ENCODE measurements around the gene NUTM2F.
"Not testable (repeated sequence)": the region's sequence is repeated elsewhere in the genome, so short reads cannot be mapped to it uniquely, and the experiment has no call there.

The NUTM2F gene

DNA sequence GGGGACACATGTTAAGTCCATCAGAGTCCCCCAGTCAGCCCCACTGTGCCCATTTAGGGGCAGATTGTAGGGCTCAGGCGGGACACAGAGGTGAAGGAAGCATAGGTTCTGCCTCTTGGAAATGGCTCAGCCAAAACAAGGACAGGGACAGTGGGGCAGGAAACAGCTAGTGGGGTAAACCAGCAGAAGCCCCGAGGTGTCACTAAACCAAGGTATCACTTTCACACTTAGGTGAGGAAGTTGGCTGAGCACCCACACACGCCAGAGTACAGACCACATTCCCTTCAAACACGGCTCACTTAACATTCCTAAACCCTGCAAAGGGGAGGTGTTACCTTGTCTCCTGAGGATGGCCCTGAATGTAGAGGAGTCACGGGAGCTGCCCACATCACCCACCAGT is 12.2 kb downstream of the NUTM2F start:
- DNase-seq (ENCODE audit: low spot score): not testable (repeated sequence)

DNA sequence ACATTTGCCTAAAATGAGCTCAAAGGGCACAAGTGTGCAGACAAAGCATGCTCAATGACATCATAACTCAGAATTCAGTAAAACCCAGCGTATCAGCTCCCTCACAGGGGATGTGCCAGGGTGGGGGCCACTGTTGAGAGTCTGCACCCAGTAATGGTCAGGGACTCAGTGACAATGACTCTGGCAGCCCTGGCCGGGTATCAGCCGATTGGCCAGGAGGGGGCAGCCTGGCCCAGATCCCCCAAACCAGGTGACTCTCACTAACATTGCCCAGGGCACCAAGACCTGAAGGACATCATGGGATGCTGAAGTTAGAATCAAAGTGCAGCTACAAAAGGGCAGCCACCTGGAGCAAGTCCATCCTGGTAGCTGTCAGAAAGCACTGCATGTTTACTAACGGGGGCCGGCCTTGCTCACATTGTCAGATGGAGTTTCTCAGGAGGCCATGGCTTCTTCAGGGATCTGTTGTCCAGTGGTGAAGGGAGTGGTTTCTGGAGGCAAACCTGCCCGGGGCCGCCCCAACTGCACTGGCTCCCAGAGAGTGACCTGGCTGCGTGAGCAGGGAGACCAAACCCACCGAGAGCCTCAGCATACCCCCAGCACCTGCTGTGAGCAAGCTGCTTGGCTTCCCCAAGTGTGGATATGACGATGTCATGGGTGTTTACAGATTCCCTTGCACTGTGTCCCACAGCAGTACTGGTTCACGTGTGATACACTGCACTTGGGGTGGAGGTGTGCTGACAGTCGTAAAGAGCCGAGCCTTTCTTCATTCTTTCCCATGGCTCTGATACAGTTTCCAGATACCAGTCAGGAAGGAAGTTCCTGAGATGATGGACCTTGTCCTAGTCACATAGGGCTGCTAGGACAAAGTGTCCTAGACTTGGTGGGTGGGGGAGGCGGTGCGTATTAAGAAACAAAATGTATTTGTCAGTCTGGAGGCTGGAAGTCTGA is 13.1 kb downstream of the NUTM2F start:
- DNase-seq (ENCODE audit: low spot score): not testable (repeated sequence)

DNA sequence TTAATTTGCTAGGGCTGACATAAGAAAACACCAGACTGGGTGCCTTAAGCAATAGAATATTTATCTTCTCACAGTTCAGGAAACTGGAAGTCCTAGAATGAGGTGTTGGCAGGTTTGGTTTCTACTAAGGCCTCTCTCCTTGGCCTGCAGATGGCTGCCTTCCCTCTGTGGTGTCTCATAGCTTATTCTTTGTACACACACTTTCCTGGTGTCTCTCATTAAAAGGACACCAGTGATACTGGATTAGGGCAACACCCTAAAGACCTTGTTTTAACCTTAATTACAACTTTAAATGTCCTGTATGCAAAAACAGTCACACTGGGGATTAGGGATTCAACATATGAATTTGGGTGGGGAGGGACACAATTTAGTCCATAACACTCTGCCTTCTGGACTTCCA is 25.1 kb downstream of the NUTM2F start:
- no peak for DNase-seq (ENCODE audit: low spot score)

GRCh38 chr9:94302426-94302825 is 26.0 kb downstream of the NUTM2F start:
- DNase-seq (ENCODE audit: low spot score): no peak

- DNase-seq (ENCODE audit: low spot score): no peak
These were observed 26.9 kb downstream of the NUTM2F start for GRCh38 chr9:94301583-94301982.

- DNase-seq (ENCODE audit: low spot score): no peak
These were observed 27.8 kb downstream of the NUTM2F start for GRCh38 chr9:94300470-94301301.

GRCh38 chr9:94298949-94299599 is 29.4 kb downstream of the NUTM2F start:
- DNase-seq (ENCODE audit: low spot score): no peak

- DNase-seq (ENCODE audit: low spot score): no peak
These were observed 38.8 kb downstream of the NUTM2F start for GRCh38 chr9:94289691-94290090.

- DNase-seq (ENCODE audit: low spot score): no peak
These were observed 40.4 kb downstream of the NUTM2F start for GRCh38 chr9:94287877-94288513.

DNA sequence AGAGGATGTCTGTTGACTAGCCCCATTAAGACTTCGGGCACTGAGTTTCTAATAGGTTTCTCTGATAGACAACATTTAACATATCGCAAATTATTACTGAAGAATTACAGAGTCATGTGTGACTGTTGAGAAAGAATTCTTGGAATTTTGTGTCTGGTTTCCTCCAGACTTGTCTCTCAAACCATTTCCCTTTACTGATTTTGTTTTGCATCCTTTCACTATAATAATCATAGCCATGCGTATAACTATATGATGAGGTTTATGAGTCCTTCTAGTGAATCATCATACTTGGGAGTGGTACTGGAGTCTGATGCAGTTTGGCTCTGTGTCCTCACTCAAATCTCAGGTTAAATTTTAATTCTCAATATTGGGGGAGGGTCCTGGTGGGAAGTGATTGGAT is 42.3 kb downstream of the NUTM2F start:
- no peak for DNase-seq (ENCODE audit: low spot score)

DNA sequence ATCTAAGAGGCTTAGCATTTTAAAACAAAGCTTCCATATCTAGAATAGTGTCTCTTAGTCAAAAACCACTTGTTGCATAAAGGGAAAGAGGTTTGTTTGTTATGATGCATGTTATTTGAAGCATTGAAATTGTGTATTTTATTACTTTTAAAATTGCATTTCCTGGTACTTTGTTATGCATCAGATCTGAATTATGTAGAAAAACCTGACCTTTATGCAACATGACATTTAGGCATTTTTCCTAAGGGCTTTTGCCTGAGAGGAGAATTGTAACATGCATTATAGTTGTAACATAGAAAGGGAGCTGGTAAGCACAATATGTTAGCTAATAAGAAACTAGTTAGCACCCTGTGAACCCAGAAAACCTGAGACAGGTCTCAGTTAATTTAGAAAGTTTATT is 47.3 kb downstream of the NUTM2F start:
- DNase-seq (ENCODE audit: low spot score): no peak

GRCh38 chr9:94280409-94280989 is 47.9 kb downstream of the NUTM2F start:
- no peak for DNase-seq (ENCODE audit: low spot score)

DNA sequence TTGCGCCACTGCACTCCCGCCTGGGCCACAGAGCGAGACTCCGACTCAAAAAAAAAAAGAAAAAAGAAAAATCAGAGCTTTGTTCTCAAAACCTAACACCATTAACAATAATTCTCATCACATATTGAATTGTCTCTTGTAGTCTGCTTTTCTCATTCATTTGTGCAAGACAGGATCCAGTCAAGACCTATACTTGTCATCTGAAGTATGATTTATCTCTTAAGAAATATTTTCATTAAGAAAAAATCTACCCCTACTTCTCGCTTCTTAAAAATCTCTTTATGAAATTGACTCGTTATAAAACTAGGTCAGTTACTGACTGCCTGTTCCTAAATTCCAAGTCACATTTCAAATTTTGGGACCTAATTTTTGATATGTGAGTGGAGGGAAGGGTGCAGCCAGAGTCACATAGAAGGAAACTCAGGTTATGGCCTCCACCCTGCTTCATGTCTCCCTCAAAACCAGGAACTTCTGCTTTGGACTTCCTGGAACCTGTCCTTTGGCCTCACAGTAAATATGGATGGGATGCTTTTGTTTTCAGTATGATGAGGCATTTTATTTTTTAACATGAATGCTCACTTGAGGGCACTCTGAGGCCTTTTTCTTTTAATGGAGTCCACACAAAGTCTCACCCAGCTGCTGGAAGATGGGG is 50.4 kb downstream of the NUTM2F start:
- DNase-seq (ENCODE audit: low spot score): no peak

- not testable (repeated sequence) for DNase-seq (ENCODE audit: low spot score)
These were observed 51.4 kb downstream of the NUTM2F start for GRCh38 chr9:94277029-94277428.

GRCh38 chr9:94270009-94270408 is 58.4 kb downstream of the NUTM2F start:
- no peak for DNase-seq (ENCODE audit: low spot score)

- no peak for DNase-seq (ENCODE audit: low spot score)
These were observed 59.2 kb downstream of the NUTM2F start for GRCh38 chr9:94269264-94269663.
